CD4-positive, alpha-beta T cell (primary cell): ENCODE data around the gene ZNRF4. TPM values are rescaled to one million over a fixed set of nuclear protein-coding genes. Genes with fewer than 3 reads are reported as not detected.

Experiments used
- ATAC-seq: fragments of 200-7000 bp; cut with Tn5 transposase; one replicate; pipeline ENCODE4 v1.10.0; 2022; ENCODE audit warnings: mild to moderate bottlenecking; ENCODE audit not compliant: poor library complexity
- CTCF ChIA-PET: fragments of 350-600 bp; sonication (Branson Sonifier 250); formaldehyde crosslinking; loops from one replicate; lab custom pipeline; 2021; ENCODE audit warnings: antibody characterized with exemption, inconsistent platforms; lab: Charles Lee
- POLR2A ChIA-PET: fragments of 350-600 bp; sonication (Branson Sonifier 250); formaldehyde crosslinking; loops from one replicate; lab custom pipeline; 2021; ENCODE audit warnings: antibody characterized with exemption, inconsistent platforms; lab: Charles Lee
- DNase-seq, 14 experiments: peaks; one replicate each; pipeline ENCODE4 v3.0.0-alpha.2; 2013 to 2020; ENCODE audit warnings: mixed read lengths in 2 of 14
- H3K27ac ChIP-seq, 2 donors: one replicate each; pipeline versions ENCODE4 v1.5.1 to v1.7.0; 2013; ENCODE audit warnings: low read length in 2 of 2, low read depth in 1 of 2, mild to moderate bottlenecking in 1 of 2
- H3K27me3 ChIP-seq, 2 experiments: 1 replicate in 1 of 2; 2 replicates in 1 of 2; pipeline versions ENCODE4 v1.6.1 to v1.7.0; 2013; ENCODE audit warnings: low read length in 2 of 2, control low read depth in 1 of 2, mild to moderate bottlenecking in 1 of 2, moderate library complexity in 1 of 2; ENCODE audit not compliant: insufficient read depth in 2 of 2, control insufficient read depth in 1 of 2
- H3K36me3 ChIP-seq: one replicate; pipeline ENCODE4 v1.6.1; 2013; ENCODE audit warnings: low read length, control low read depth; ENCODE audit not compliant: insufficient read depth
- H3K4me1 ChIP-seq: one replicate; pipeline ENCODE4 v1.6.1; 2013; ENCODE audit warnings: low read length, control low read depth; ENCODE audit not compliant: insufficient read depth
- H3K4me3 ChIP-seq: one replicate; pipeline ENCODE4 v1.5.1; 2013; ENCODE audit warnings: mild to moderate bottlenecking, low read length, moderate library complexity
- H3K9me3 ChIP-seq, 2 experiments: 1 replicate in 1 of 2; 2 replicates in 1 of 2; pipeline versions ENCODE4 v1.6.1 to v1.7.0; 2013; ENCODE audit warnings: low read length in 2 of 2, mild to moderate bottlenecking in 2 of 2, control low read depth in 1 of 2, moderate library complexity in 1 of 2; ENCODE audit not compliant: control insufficient read depth in 1 of 2, insufficient read depth in 1 of 2
- H3K27ac Mint-ChIP-seq: one replicate; pipeline ENCODE4 v1.8.0; 2020; ENCODE audit warnings: mixed read lengths
- H3K27me3 Mint-ChIP-seq: one replicate; pipeline ENCODE4 v1.8.0; 2021; ENCODE audit warnings: mixed read lengths
- H3K36me3 Mint-ChIP-seq: one replicate; pipeline ENCODE4 v1.8.0; 2021; ENCODE audit warnings: low read depth, mixed read lengths
- H3K4me1 Mint-ChIP-seq: one replicate; pipeline ENCODE4 v1.8.0; 2021; ENCODE audit warnings: low read depth, mixed read lengths
- H3K4me3 Mint-ChIP-seq: one replicate; pipeline ENCODE4 v1.8.0; 2020; ENCODE audit warnings: mild to moderate bottlenecking, mixed read lengths
- H3K9me3 Mint-ChIP-seq: one replicate; pipeline ENCODE4 v1.8.0; 2020; ENCODE audit warnings: mixed read lengths
- CTCF ChIP-seq: fragments of 200-600 bp; IDR thresholded peaks from one replicate; pipeline ENCODE4 v1.8.0; 2022; ENCODE audit warnings: antibody characterized with exemption, mild to moderate bottlenecking
- intact Hi-C, 2 experiments: fragments of 100-400 bp; cut with DNase I in 1 of 2; cut with micrococcal nuclease in 1 of 2; formaldehyde crosslinking; loops; one replicate each; pipeline versions ENCODE4 v1.15.1 to v1.9.0; 2023 to 2025; cut with DNase I, micrococcal nuclease
- total RNA-seq, 174 experiments: library from RNA in 2 of 174; stranded (reverse) in 2 of 174; gene quantifications; one replicate each; pipeline ENCODE4 v1.2.3 and lab custom pipeline; 2021 to 2026

The ZNRF4 gene
- total RNA-seq, 2 experiments from 2014 or later, result not detected

- no peaks in the 10 kb centered on the region for H3K4me1 Mint-ChIP-seq
- H3K36me3 Mint-ChIP-seq, result no peaks in the 10 kb centered on the region
- Histone ChIP-seq H3K27ac (no peak overlapping the region), H3K9me3 (peaks cover 0 to 35% of the 10 kb centered on the region in 2 experiments), H3K4me3 (no peak overlapping the region), H3K4me1 (no peaks in the 10 kb centered on the region), H3K27me3 (no peaks in the 10 kb centered on the region), H3K36me3 (no peaks in the 10 kb centered on the region)
- ChIA-PET POLR2A (no interaction called here), CTCF (no interaction called here)
- no peak overlapping the region for H3K4me3 Mint-ChIP-seq
- H3K27ac Mint-ChIP-seq, result no peak overlapping the region
- TF ChIP-seq CTCF, result no peak
- intact Hi-C loops, result no loop called here
- no peaks in the 10 kb centered on the region for H3K9me3 Mint-ChIP-seq
- no peak for DNase-seq
- H3K27me3 Mint-ChIP-seq, result peaks cover 18% of the 10 kb centered on the region
- no peak for ATAC-seq
These were observed 1.1 kb downstream of the ZNRF4 start for GRCh38 chr19:5456130-5456840.

- H3K4me3 Mint-ChIP-seq, result no peak overlapping the region
- POLR2A ChIA-PET, result no interaction called here
- no peak for TF ChIP-seq CTCF
- no peaks in the 10 kb centered on the region for H3K4me1 Mint-ChIP-seq
- Histone ChIP-seq H3K4me1 (no peaks in the 10 kb centered on the region), H3K4me3 (no peak overlapping the region), H3K27ac (no peak overlapping the region), H3K9me3 (peaks cover 0 to 38% of the 10 kb centered on the region in 2 experiments), H3K27me3 (no peaks in the 10 kb centered on the region), H3K36me3 (no peaks in the 10 kb centered on the region)
- H3K9me3 Mint-ChIP-seq, result no peaks in the 10 kb centered on the region
- no peak overlapping the region for H3K27ac Mint-ChIP-seq
- no peaks in the 10 kb centered on the region for H3K36me3 Mint-ChIP-seq
- no peak for DNase-seq
- CTCF ChIA-PET, result no interaction called here
- peaks cover 18% of the 10 kb centered on the region for H3K27me3 Mint-ChIP-seq
- intact Hi-C loops, result no loop called here
- ATAC-seq, result no peak
These were observed 1.6 kb downstream of the ZNRF4 start for GRCh38 chr19:5456841-5457200.

- Mint-ChIP-seq H3K9me3 (no peaks in the 10 kb centered on the region), H3K4me1 (no peaks in the 10 kb centered on the region), H3K27me3 (peaks cover 18% of the 10 kb centered on the region), H3K36me3 (no peaks in the 10 kb centered on the region), H3K27ac (no peak overlapping the region), H3K4me3 (no peak overlapping the region)
- ATAC-seq (no peak), DNase-seq (no peak)
- no peak for TF ChIP-seq CTCF
- Histone ChIP-seq H3K36me3 (no peaks in the 10 kb centered on the region), H3K27ac (no peak overlapping the region), H3K9me3 (peaks cover 0 to 41% of the 10 kb centered on the region in 2 experiments), H3K27me3 (no peaks in the 10 kb centered on the region), H3K4me3 (no peak overlapping the region), H3K4me1 (no peaks in the 10 kb centered on the region)
- ChIA-PET CTCF (no interaction called here), POLR2A (no interaction called here)
- intact Hi-C loops, result no loop called here
These were observed 2.5 kb downstream of the ZNRF4 start for GRCh38 chr19:5457709-5458108.
